Measurements from ENCODE around the gene ELF5.

ELF5 gene

GRCh38 chr11:34448223-34448994, 65.2 kb downstream of the ELF5 start:
- no peak for DNase-seq

GRCh38 chr11:34447044-34447443, 66.5 kb downstream of the ELF5 start:
- no peak for DNase-seq

- no peak for DNase-seq
Observed at GRCh38 chr11:34446386-34446785, 67.2 kb downstream of the ELF5 start.

GRCh38 chr11:34445956-34446355, 67.6 kb downstream of the ELF5 start:
- DNase-seq, result no peak

- DNase-seq, result no peak
Observed at GRCh38 chr11:34444428-34444827, 69.2 kb downstream of the ELF5 start.

GRCh38 chr11:34443136-34443535, 70.5 kb downstream of the ELF5 start:
- no peak for DNase-seq

GRCh38 chr11:34441814-34442213, 71.8 kb downstream of the ELF5 start:
- no peak for DNase-seq

- DNase-seq, result no peak
Observed at GRCh38 chr11:34439610-34440198, 73.9 kb downstream of the ELF5 start.

- DNase-seq, result peak; percentile 98
Observed at GRCh38 chr11:34438529-34439507, 74.8 kb downstream of the ELF5 start, which contains the start of gene CAT. CAT (plus strand) TSS chr11:34438934; CDS start chr11:34439014, 80 bp downstream.

- no peak for DNase-seq
Observed at GRCh38 chr11:34437224-34438125, 76.1 kb downstream of the ELF5 start.

GRCh38 chr11:34433899-34434298, 79.7 kb downstream of the ELF5 start:
- DNase-seq, result no peak

- DNase-seq, result no peak
Observed at GRCh38 chr11:34432822-34433221, 80.8 kb downstream of the ELF5 start.

GRCh38 chr11:34431979-34432378, 81.6 kb downstream of the ELF5 start:
- no peak for DNase-seq

All from stimulated activated CD4-positive, alpha-beta T cell treated with anti-CD3 and anti-CD28 coated beads, Interleukin-4, amount 100 ng/mL, for 1 hour (primary cell).